OCI-LY7 (cell line): ENCODE data around the gene HSP90AB1.

Experiments
- CTCF ChIP-seq: fragments of 200-600 bp; sonication (generic); conservative IDR thresholded peaks from 2 replicates; pipeline ENCODE4 v1.5.1; 2014; ENCODE audit warnings: mild to moderate bottlenecking, antibody characterized with exemption, low read length, moderate library complexity, mixed read lengths
- EZH2phosphoT487 ChIP-seq: fragments of 200-600 bp; sonication (generic); IDR thresholded peaks from 2 replicates; pipeline ENCODE4 v1.6.1; 2018; ENCODE audit warnings: low read depth, borderline replicate concordance, mild to moderate bottlenecking, mixed run types, antibody characterized with exemption, low read length, moderate library complexity, mixed read lengths

GRCh38 chr6:44247338-44248302, 719 bp downstream of the HSP90AB1 start:
- TF ChIP-seq CTCF (no peak), EZH2phosphoT487 (no peak)
